Measurements from ENCODE around the gene CDKN2C.

DNA sequence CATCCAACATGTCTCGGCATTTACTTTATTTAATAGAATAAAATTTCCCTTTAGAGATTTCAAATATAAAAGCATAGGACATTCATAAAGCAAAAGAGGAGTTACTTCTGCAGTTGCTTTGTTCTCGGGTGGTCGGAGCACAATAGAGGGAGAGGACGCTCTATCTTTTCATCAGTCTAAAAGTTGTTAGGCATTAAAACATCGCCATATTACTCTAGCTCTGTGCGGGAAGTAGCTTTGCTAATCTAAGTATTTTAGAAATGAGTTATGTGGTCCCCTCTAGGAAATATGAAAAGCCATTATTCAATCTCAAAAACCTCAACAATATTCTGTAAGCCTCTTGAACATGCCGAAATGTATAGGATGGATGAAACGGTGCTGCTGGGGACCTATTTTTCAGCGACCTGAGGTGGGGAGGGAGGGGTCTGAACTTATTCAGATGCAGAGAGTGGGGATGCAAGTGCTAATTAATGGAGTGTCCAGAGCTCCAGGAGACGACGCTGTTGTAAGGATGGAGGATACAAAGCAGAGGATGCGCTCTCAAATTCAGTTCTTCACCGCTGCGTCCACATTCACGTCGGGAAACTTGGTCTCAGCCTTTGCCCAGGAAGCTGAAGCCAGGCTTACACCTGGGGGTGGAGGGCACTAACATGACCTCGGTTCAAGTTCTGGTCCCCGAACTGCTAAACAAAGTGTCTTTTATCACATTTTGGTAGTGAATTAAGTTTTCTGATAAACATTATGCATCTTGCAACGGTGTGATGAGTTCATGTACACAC is 6.3 kb downstream of the CDKN2C start:
- TF ChIP-seq, protein P1, sequence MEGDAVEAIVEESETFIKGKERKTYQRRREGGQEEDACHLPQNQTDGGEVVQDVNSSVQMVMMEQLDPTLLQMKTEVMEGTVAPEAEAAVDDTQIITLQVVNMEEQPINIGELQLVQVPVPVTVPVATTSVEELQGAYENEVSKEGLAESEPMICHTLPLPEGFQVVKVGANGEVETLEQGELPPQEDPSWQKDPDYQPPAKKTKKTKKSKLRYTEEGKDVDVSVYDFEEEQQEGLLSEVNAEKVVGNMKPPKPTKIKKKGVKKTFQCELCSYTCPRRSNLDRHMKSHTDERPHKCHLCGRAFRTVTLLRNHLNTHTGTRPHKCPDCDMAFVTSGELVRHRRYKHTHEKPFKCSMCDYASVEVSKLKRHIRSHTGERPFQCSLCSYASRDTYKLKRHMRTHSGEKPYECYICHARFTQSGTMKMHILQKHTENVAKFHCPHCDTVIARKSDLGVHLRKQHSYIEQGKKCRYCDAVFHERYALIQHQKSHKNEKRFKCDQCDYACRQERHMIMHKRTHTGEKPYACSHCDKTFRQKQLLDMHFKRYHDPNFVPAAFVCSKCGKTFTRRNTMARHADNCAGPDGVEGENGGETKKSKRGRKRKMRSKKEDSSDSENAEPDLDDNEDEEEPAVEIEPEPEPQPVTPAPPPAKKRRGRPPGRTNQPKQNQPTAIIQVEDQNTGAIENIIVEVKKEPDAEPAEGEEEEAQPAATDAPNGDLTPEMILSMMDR (IDR thresholded peaks at IDR 0.05): no peak
- TF ChIP-seq POLR2A (IDR thresholded peaks at IDR 0.05): no peak

Data from heart left ventricle (tissue), 13 donors.